Fibroblast of pulmonary artery (primary cell): ENCODE data around the gene ITCH.
A peak's percentile ranks its signal among the peaks of the same experiment; 100 is the strongest.
"Not testable (repeated sequence)": the region's sequence is repeated elsewhere in the genome, so short reads cannot be mapped to it uniquely, and the experiment has no call there.

Experiments
- DNase-seq: peaks from one replicate; pipeline ENCODE4 v3.0.0-alpha.2; 2010; ENCODE audit warnings: low read depth
- H3K4me3 ChIP-seq: replicated peaks from 2 replicates; pipeline ENCODE4 v1.5.1; 2011; ENCODE audit warnings: low read depth, mild to moderate bottlenecking, control low read depth, low read length, moderate library complexity
- CTCF ChIP-seq: IDR thresholded peaks from 2 replicates; pipeline ENCODE4 v1.5.1; 2011; ENCODE audit warnings: mild to moderate bottlenecking, control low read depth, low read length, inconsistent platforms; ENCODE audit errors: missing control alignments

The ITCH gene

GRCh38 chr20:34426026-34426425 is 63.0 kb downstream of the ITCH start:
- no peak for TF ChIP-seq CTCF
- no peak overlapping the region for H3K4me3 ChIP-seq
- DNase-seq = peak; percentile 5

- H3K4me3 ChIP-seq = no peak overlapping the region
- no peak for DNase-seq
- no peak for TF ChIP-seq CTCF
These were observed 64.3 kb downstream of the ITCH start for GRCh38 chr20:34427331-34427730.

GRCh38 chr20:34427784-34428183 is 64.7 kb downstream of the ITCH start:
- TF ChIP-seq CTCF = no peak
- H3K4me3 ChIP-seq = no peak overlapping the region
- no peak for DNase-seq

GRCh38 chr20:34431168-34431567 is 68.1 kb downstream of the ITCH start:
- DNase-seq = no peak

GRCh38 chr20:34432663-34433062 is 69.6 kb downstream of the ITCH start:
- H3K4me3 ChIP-seq, DNase-seq: not testable (repeated sequence)

More at GRCh38 chr20:34431168-34431567, 68.1 kb downstream of the ITCH start:
- no peak for TF ChIP-seq CTCF
- no peak overlapping the region for H3K4me3 ChIP-seq

- no peak overlapping the region for H3K4me3 ChIP-seq
- TF ChIP-seq CTCF = no peak
- no peak for DNase-seq
These were observed 70.3 kb downstream of the ITCH start for GRCh38 chr20:34433391-34433790.

GRCh38 chr20:34435589-34435988 is 72.5 kb downstream of the ITCH start:
- H3K4me3 ChIP-seq = no peak overlapping the region
- TF ChIP-seq CTCF = no peak
- DNase-seq = no peak
